Trophoblast cell (in vitro differentiated cells and primary cell): ENCODE results near the gene UNC80.

Experiments
- DNase-seq, 2 donors: peaks; one replicate each; pipeline ENCODE4 v3.0.0-alpha.2; 2016
- H2AFZ ChIP-seq: 2 replicates; pipeline ENCODE4 v1.6.1; 2013; ENCODE audit warnings: low read length, moderate library complexity, mild to moderate bottlenecking; ENCODE audit not compliant: insufficient read depth, poor library complexity
- H2AK5ac ChIP-seq: 2 replicates; pipeline ENCODE4 v1.6.1; 2013; ENCODE audit warnings: mild to moderate bottlenecking, low read length
- H2BK120ac ChIP-seq: 2 replicates; pipeline ENCODE4 v1.6.1; 2013; ENCODE audit warnings: low read length, mild to moderate bottlenecking, moderate library complexity; ENCODE audit not compliant: insufficient read depth, poor library complexity
- H2BK12ac ChIP-seq: 2 replicates; pipeline ENCODE4 v1.6.1; 2013; ENCODE audit warnings: mild to moderate bottlenecking, low read length, moderate library complexity
- H2BK5ac ChIP-seq: 2 replicates; pipeline ENCODE4 v1.6.1; 2013; ENCODE audit warnings: low read length, low read depth, moderate library complexity, mild to moderate bottlenecking; ENCODE audit not compliant: poor library complexity
- H3K14ac ChIP-seq: 2 replicates; pipeline ENCODE4 v1.6.1; 2013; ENCODE audit warnings: mild to moderate bottlenecking, low read length
- H3K18ac ChIP-seq: 2 replicates; pipeline ENCODE4 v1.6.1; 2013; ENCODE audit warnings: mild to moderate bottlenecking, low read length
- H3K23ac ChIP-seq: 2 replicates; pipeline ENCODE4 v1.6.1; 2013; ENCODE audit warnings: low read length
- H3K27ac ChIP-seq: 2 replicates; pipeline ENCODE4 v1.5.1; 2013; ENCODE audit warnings: low read depth, mild to moderate bottlenecking, inconsistent platforms, low read length, moderate library complexity
- H3K27me3 ChIP-seq: 2 replicates; pipeline ENCODE4 v1.6.1; 2013; ENCODE audit warnings: inconsistent platforms, mild to moderate bottlenecking, low read length, moderate library complexity; ENCODE audit not compliant: insufficient read depth
- H3K36me3 ChIP-seq, 2 experiments: 1 replicate in 1 of 2; 2 replicates in 1 of 2; pipeline ENCODE4 v1.6.1; 2013; ENCODE audit warnings: low read length in 2 of 2, mild to moderate bottlenecking in 2 of 2, moderate library complexity in 1 of 2; ENCODE audit not compliant: insufficient read depth in 2 of 2, control insufficient read depth in 1 of 2
- H3K4ac ChIP-seq: 2 replicates; pipeline ENCODE4 v1.6.1; 2013; ENCODE audit warnings: low read depth, mild to moderate bottlenecking, low read length, moderate library complexity
- H3K4me1 ChIP-seq, 2 experiments: 1 replicate in 1 of 2; 2 replicates in 1 of 2; pipeline ENCODE4 v1.6.1; 2013; ENCODE audit warnings: low read length in 2 of 2, mild to moderate bottlenecking in 2 of 2, moderate library complexity in 1 of 2; ENCODE audit not compliant: insufficient read depth in 2 of 2, control insufficient read depth in 1 of 2
- H3K4me2 ChIP-seq: 2 replicates; pipeline ENCODE4 v1.6.1; 2013; ENCODE audit warnings: inconsistent platforms, mild to moderate bottlenecking, low read length, moderate library complexity
- H3K4me3 ChIP-seq: 2 replicates; pipeline ENCODE4 v1.5.1; 2013; ENCODE audit warnings: mild to moderate bottlenecking, low read depth, low read length, inconsistent platforms
- H3K79me1 ChIP-seq: one replicate; pipeline ENCODE4 v1.6.1; 2013; ENCODE audit warnings: low read length
- H3K79me2 ChIP-seq: 2 replicates; pipeline ENCODE4 v1.6.1; 2013; ENCODE audit warnings: low read length, mild to moderate bottlenecking; ENCODE audit not compliant: control insufficient read depth, insufficient read depth, poor library complexity
- H3K9ac ChIP-seq: 2 replicates; pipeline ENCODE4 v1.6.1; 2013; ENCODE audit warnings: mild to moderate bottlenecking, low read length
- H3K9me3 ChIP-seq: 2 replicates; pipeline ENCODE4 v1.6.1; 2013; ENCODE audit warnings: low read depth, mild to moderate bottlenecking, control low read depth, inconsistent platforms, low read length; ENCODE audit not compliant: insufficient read depth
- H4K12ac ChIP-seq: 2 replicates; pipeline ENCODE4 v1.6.1; 2013; ENCODE audit warnings: low read depth, mild to moderate bottlenecking, low read length, moderate library complexity
- H4K8ac ChIP-seq: 2 replicates; pipeline ENCODE4 v1.6.1; 2013; ENCODE audit warnings: low read depth, mild to moderate bottlenecking, low read length, moderate library complexity
- H4K91ac ChIP-seq: one replicate; pipeline ENCODE4 v1.6.1; 2013; ENCODE audit warnings: low read depth, mild to moderate bottlenecking, low read length, moderate library complexity
- whole genome bisulfite sequencing: extraction: QIAGEN DNeasy Blood & Tissue Kit; methylation state at CpG from one replicate; pipeline ENCODE4 v1.1.7; 2013; ENCODE audit warnings: missing lambda C conversion rate; ENCODE audit not compliant: insufficient read length, insufficient coverage; ENCODE audit errors: extremely low coverage; 5-methylcytosine and 5-hydroxymethylcytosine counted together

UNC80 gene

DNA sequence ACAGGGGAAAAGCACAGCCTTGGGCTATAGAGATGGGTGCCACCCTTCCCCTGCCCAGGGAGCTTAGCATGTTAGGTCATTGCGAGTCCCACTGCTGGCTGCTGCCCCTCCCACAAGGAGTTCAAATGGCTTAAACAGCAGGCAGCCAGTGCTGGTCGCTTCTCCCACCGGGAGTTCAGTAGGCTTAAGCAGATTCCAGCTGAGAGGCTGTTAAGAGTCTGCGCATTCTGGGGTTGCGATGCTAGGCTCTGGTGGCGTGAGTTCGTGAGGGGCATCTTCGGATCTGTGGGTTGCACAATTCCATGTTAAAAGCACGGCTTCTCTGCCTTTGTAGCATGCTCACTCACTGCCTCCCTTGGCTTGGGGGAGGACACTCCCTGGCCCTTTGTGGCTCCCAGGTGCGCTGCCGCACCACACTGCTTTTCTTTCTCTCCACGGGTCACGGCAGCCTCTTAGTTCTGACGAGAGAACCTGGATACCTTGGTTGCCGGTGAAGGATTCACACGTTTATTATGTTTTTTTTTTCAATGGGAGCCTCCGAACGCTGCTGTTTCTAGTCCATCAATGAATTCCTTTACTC lies 93.2 kb downstream of the UNC80 start:
- H3K4me2 ChIP-seq: no peak overlapping the region
- no peak overlapping the region for H4K12ac ChIP-seq
- H2AFZ ChIP-seq: no peak overlapping the region
- H3K79me2 ChIP-seq: no peaks in the 10 kb centered on the region
- WGBS: no CpG with 5 or more reads among the region's 18 CpGs
- H3K9ac ChIP-seq: no peak overlapping the region
- H3K23ac ChIP-seq: no peak overlapping the region
- H3K4ac ChIP-seq: no peak overlapping the region
- no peaks in the 10 kb centered on the region for H3K9me3 ChIP-seq
- H3K79me1 ChIP-seq: no peaks in the 10 kb centered on the region
- H3K4me1 ChIP-seq: no peaks in the 10 kb centered on the region
- DNase-seq: no peak
- no peak overlapping the region for H4K8ac ChIP-seq
- H3K14ac ChIP-seq: no peak overlapping the region
- H2BK5ac ChIP-seq: no peak overlapping the region
- H2BK120ac ChIP-seq: no peak overlapping the region
- H3K4me3 ChIP-seq: no peak overlapping the region
- no peak overlapping the region for H2AK5ac ChIP-seq
- no peak overlapping the region for H3K27ac ChIP-seq
- no peak overlapping the region for H4K91ac ChIP-seq
- no peaks in the 10 kb centered on the region for H3K27me3 ChIP-seq
- no peak overlapping the region for H2BK12ac ChIP-seq
- no peaks in the 10 kb centered on the region for H3K36me3 ChIP-seq
- no peak overlapping the region for H3K18ac ChIP-seq

DNA sequence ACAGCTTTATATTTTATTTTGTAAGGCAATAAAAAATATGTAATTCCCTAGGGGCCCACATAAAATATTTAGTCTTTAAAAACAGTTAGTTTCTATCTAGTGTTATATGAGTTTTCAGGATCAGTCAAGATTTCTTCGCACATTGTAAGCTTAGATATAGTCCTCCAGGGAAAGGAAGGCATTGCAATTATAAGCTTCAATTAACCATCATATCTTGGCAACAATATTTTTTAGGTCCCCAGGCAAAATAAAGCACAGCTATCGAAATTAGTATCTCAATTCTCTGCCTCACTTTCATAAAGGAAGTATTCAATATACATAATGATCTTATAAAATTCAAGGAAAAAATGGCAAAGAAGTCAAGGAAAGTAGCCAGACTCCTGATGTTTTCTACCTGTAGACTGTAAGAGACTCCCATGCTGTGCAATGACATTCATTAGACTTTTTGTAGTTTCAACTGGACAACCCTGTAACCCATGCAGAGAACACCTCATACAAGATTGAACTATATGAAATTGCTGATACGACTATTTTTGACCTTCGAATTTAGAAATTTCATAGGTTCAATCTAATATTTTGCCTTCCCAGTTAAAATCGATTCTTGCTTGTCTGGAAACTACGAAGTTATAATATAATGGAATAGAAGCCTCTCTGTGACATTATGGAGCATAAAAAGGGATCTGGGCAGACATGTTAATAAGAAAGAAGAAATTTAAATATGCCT lies 96.8 kb downstream of the UNC80 start:
- no peak overlapping the region for H2AFZ ChIP-seq
- no peak overlapping the region for H3K27ac ChIP-seq
- no peaks in the 10 kb centered on the region for H3K27me3 ChIP-seq
- no peak overlapping the region for H4K91ac ChIP-seq
- no peak overlapping the region for H2AK5ac ChIP-seq
- no peak overlapping the region for H3K9ac ChIP-seq
- H3K23ac ChIP-seq: no peak overlapping the region
- no peaks in the 10 kb centered on the region for H3K9me3 ChIP-seq
- no peak overlapping the region for H2BK12ac ChIP-seq
- H4K12ac ChIP-seq: no peak overlapping the region
- no peaks in the 10 kb centered on the region for H3K79me2 ChIP-seq
- WGBS: no CpG with 5 or more reads among the region's 6 CpGs
- H3K14ac ChIP-seq: no peak overlapping the region
- H2BK5ac ChIP-seq: no peak overlapping the region
- H3K4ac ChIP-seq: no peak overlapping the region
- H3K79me1 ChIP-seq: no peaks in the 10 kb centered on the region
- no peak overlapping the region for H3K4me2 ChIP-seq
- no peak overlapping the region for H2BK120ac ChIP-seq
- no peak overlapping the region for H3K4me3 ChIP-seq
- no peak overlapping the region for H3K18ac ChIP-seq
- H3K4me1 ChIP-seq: no peaks in the 10 kb centered on the region
- no peak overlapping the region for H4K8ac ChIP-seq
- H3K36me3 ChIP-seq: no peaks in the 10 kb centered on the region
- DNase-seq: no peak

DNA sequence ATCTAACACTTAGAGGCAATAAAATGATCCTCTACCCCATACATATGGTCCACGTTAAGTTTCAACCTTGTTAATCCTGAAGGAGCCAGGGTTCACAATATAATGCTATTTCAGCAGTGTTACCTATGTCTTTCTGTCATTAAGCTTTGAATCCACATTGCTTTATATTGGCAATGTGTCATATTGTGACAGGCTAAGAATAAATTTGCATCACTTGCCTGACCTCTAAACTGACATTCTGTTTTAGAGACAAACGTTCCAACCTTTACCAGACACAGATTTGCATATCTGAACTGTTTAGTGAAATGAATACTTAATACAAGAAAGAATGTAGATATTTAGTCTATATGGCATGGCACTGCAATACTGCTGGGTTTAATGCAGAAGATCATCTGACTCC lies 98.4 kb downstream of the UNC80 start:
- H2AK5ac ChIP-seq: no peak overlapping the region
- H4K12ac ChIP-seq: no peak overlapping the region
- H3K27ac ChIP-seq: no peak overlapping the region
- no peak overlapping the region for H2AFZ ChIP-seq
- WGBS: no CpG with 5 or more reads among the region's 2 CpGs
- H3K4ac ChIP-seq: no peak overlapping the region
- H3K4me1 ChIP-seq: no peaks in the 10 kb centered on the region
- no peak overlapping the region for H3K14ac ChIP-seq
- H3K79me2 ChIP-seq: no peaks in the 10 kb centered on the region
- H2BK120ac ChIP-seq: no peak overlapping the region
- no peak overlapping the region for H2BK12ac ChIP-seq
- no peak overlapping the region for H3K18ac ChIP-seq
- H3K23ac ChIP-seq: no peak overlapping the region
- H3K4me3 ChIP-seq: no peak overlapping the region
- H3K27me3 ChIP-seq: no peaks in the 10 kb centered on the region
- no peak overlapping the region for H4K91ac ChIP-seq
- no peaks in the 10 kb centered on the region for H3K9me3 ChIP-seq
- no peak overlapping the region for H3K4me2 ChIP-seq
- H3K36me3 ChIP-seq: no peaks in the 10 kb centered on the region
- H4K8ac ChIP-seq: no peak overlapping the region
- DNase-seq: no peak
- H3K79me1 ChIP-seq: no peaks in the 10 kb centered on the region
- no peak overlapping the region for H2BK5ac ChIP-seq
- H3K9ac ChIP-seq: no peak overlapping the region

DNA sequence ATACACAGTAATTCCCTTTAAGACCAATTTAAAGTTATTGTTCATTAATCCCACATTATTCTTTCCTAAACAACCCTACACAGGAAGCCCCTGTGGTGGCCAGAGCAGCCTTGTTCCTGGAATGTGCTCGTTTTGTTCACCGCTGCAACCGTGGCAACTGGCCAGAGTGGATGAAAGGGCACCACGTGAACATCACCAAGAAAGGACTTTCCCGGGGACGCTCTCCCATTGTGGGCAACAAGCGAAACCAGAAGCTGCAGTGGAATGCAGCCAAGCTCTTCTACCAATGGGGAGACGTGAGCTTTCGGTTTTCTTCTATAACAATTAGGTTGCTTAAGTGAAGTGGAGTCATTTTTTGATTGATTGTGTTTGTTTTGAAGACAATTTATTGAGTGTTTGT lies 101.0 kb downstream of the UNC80 start:
- Histone ChIP-seq H3K9me3 (no peaks in the 10 kb centered on the region), H3K36me3 (no peaks in the 10 kb centered on the region), H3K4me2 (no peak overlapping the region), H4K12ac (no peak overlapping the region), H3K79me2 (no peaks in the 10 kb centered on the region), H2BK120ac (no peak overlapping the region), H3K14ac (no peak overlapping the region), H2BK12ac (no peak overlapping the region), H2AFZ (no peak overlapping the region), H3K9ac (no peak overlapping the region), H3K4me1 (no peaks in the 10 kb centered on the region), H3K18ac (no peak overlapping the region), H3K4me3 (no peak overlapping the region), H4K8ac (no peak overlapping the region), H3K79me1 (no peaks in the 10 kb centered on the region), H2AK5ac (no peak overlapping the region), H3K27me3 (no peaks in the 10 kb centered on the region), H3K4ac (no peak overlapping the region), H3K27ac (no peak overlapping the region), H2BK5ac (no peak overlapping the region), H4K91ac (no peak overlapping the region), H3K23ac (no peak overlapping the region)
- no CpG with 5 or more reads among the region's 9 CpGs for WGBS
- no peak for DNase-seq
